Stimulated activated CD8-positive, alpha-beta memory T cell treated with anti-CD3 and anti-CD28 coated beads, Interleukin-12 subunit alpha, Interleukin-12 subunit beta, amount 100 ng/mL, for 24 hours (primary cell): ENCODE measurements around the gene CNPY4.

ENCODE experiments used
- DNase-seq: peaks from one replicate; pipeline ENCODE4 v3.0.0-alpha.2; 2020; ENCODE audit errors: extremely low read depth

CNPY4 gene

GRCh38 chr7:100148559-100149328, 29.3 kb downstream of the CNPY4 start, which contains the start of gene LAMTOR4:
Gene LAMTOR4 (plus strand): TSS chr7:100148918. CDS start chr7:100148973, 55 bp downstream.
- peak; percentile 95 for DNase-seq

- no peak for DNase-seq
Observed at GRCh38 chr7:100152404-100152803, 33.0 kb downstream of the CNPY4 start.

- DNase-seq: no peak
Observed at GRCh38 chr7:100152937-100153666, 33.7 kb downstream of the CNPY4 start.

GRCh38 chr7:100153708-100154535, 34.5 kb downstream of the CNPY4 start:
- DNase-seq: no peak

DNA sequence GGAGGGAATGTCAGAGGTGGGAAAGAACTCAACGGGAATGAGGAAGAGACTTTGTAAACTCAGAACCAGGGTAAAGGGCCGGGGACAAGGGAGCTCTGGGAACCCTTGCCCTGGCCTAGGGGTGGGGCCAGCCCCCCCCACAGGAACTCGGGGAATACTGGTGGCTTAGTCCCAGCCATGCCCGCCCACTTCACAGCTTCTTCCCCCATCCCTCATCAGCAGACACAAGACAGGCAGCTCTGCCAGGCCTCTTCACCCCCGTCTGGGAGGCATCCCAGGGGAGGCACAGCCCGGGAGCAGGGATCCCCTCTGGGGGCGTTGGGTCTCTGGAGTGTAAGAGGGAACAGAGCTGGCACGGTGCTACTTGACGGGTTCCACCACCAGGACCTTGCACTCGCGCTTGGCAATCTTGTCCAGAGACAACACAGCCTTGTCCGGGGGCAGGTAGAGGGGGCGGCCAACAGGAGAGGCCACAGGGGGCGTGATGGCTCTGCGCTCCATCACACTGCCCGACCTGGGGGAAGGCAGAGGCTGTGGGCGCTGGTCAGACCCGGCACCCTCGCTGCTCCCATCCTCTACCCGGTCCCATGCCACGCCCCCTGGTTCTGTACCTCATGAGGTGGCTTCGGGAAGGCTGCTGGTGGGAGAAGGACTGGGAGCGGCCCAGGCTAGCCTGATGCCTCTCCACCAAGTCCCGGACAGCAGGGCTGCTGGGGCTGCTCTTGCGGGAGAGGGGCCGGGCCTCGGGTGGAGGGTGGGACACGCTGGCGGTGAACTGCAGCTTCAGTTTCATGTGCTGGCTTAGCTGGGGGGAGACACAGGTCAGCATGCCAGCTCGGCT, 35.4 kb downstream of the CNPY4 start:
- no peak for DNase-seq

DNA sequence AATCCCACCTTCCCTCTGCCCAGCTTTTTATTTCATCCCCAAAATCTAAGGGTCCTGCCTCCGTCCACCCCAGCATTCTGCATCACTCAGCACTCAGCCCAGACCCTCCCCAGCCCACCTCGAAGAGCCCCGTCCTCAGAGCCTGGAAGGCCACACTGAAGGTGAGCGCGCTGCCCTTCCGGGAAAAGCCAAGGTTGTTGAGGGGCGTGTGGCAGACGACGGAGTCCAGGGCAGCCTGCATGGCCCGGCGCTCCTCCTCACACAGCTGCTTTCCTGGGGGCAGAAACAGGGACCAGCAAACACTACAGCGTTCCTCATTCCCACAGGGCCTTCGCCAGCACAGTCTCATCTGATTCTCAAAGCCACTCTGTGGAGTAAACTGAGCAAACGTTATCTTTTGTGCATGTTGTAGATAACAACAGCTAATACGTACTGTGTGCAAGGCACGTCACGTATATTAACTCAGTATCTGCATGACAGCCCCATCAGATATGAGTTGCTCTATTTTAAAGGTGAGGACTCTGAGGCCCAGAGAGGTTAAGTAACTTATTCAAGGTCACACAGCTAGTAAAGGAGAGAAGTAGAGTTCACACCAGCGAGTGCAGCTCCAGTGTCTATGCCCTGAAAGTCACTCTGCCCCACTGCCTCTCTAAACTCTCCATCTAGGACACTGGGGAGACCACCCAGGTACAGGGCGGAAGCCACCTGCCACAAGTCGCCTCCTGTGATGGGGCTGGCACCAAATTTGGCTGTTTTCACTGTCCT, 36.3 kb downstream of the CNPY4 start:
- DNase-seq: no peak

DNA sequence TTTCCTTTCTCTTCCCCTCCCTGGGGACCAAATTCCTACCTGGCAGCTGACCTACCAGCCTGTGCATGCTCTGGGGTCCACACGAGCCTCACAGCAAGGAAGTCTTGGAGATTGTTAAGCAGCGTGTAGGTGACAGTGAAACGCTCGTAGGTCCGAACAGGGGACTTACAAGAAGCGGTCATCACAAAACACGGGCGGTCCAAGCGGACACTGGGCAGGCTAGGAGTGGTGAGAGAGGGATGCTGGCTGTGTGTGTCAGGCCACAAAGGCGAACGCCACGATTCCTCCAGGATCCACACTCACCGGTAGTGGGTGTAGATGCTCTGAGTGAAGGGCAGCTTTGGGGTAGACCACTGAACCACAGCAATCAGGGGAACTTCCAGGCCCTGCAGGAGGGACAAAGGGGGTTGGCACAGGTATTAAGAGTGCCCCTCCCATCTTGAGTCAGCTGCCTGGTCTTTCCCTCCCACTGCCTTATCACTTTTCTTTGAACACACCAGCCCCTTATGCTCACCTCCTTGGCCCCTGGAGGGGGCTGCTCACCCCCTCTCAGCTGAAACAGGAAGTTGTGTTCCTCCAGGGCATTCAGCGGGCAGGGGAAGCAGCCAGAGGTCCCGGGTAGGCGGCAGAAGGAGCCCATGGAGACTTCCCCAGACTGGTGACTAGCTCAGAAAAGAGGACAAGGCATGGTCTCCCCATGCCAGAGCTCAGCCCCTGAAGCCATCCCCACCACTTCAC, 37.1 kb downstream of the CNPY4 start:
- DNase-seq: no peak

DNA sequence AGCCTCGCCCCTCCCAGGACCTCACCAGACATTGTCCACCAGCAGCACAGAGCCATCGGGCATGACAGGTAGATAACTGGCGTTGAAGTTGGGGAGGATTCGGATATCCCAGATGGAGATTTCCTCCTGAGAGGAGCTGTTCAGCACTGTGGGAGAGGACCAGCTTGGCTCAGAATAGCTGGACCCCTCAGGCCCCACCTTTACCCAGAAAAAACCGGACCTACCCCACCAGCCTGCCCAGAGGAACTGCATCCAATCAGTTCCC, 37.6 kb downstream of the CNPY4 start:
- DNase-seq: no peak

- no peak for DNase-seq
Observed at GRCh38 chr7:100157334-100158228, 38.1 kb downstream of the CNPY4 start.

- DNase-seq: peak; percentile 87
Observed at GRCh38 chr7:100158229-100159098, 39.0 kb downstream of the CNPY4 start, which contains the start of gene TRAPPC14. Gene TRAPPC14 (minus strand): TSS chr7:100158723. CDS start chr7:100158499, 224 bp downstream.

DNA sequence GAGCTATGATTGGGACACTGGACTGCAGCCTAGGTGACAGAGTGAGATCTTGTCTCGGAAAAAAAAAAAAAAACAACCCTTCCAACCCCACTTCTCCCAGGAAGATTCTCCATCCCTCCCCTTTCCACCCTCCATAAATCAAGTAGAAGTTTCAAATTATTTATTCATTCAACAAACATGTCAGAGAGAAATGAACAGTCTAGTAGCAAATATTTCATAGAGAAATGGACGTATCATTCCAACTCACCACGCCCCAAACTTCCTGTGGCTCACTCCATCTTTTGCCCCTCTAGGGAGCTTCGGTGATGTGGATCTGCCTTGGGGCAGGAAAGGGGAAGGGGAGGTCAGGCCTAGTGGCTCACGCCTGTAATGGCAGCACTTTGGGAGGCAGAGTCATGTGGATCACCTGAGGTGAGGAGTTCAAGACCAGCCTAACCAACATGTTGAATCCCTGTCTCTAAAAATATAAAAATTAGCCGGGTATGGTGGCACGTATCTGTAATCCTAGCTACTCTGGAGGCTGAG, 39.7 kb downstream of the CNPY4 start:
- DNase-seq: no peak

- DNase-seq: no peak
Observed at GRCh38 chr7:100160067-100160466, 40.6 kb downstream of the CNPY4 start.

- no peak for DNase-seq
Observed at GRCh38 chr7:100163006-100163531, 43.6 kb downstream of the CNPY4 start.

- no peak for DNase-seq
Observed at GRCh38 chr7:100163871-100164270, 44.4 kb downstream of the CNPY4 start.

- DNase-seq: no peak
Observed at GRCh38 chr7:100166317-100166940, 47.0 kb downstream of the CNPY4 start.

DNA sequence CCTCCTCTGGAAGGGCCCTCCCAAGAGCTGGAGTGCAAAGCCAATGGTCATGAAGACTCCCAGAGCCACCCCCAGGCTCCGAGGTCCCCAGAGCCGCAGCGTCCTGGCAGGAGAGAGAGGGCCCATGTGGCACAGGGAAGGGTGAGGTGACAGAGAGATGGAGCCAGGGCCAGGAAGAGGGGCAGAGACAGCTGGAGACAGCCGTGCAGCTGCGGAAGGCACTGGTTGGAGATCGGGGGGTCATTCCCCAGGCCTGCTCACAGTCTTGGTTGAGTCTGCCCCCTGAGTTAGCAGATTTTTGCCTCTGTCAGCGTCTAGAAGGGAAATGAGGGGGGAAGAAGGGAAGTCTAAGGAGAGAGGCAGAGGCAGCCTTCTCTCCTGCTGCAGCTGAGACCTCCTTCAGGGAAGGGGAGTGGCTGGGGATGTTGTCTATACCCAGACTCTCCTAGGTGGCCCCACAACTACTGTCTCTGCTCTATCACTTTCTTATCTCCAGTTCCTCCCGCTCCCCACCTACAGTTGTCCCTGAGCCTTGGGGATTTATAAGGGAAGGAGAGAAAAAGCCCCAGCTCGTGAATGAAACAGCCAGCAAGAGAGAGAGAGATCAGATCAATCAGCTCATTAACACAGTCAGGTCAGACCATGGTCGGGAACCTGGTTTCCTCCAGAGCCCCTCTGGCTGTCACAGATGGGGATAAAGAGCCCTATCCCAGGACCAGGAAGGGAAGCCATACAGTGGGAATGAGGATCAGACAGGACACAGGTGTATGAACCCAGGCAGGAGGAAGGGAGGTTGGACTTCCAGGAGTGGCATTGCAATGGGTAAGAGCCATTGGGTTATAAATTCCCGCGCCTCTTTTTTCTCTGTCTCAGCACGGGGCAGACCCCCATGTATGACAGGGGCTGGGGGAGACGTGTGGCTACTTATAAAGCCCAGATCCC, 47.8 kb downstream of the CNPY4 start:
- DNase-seq: no peak
